H1 (cell line): ENCODE measurements around the gene ZNF672. TPM values are rescaled to one million over a fixed set of nuclear protein-coding genes. Genes with fewer than 3 reads are reported as not detected.
A peak's percentile ranks its signal among the peaks of the same experiment; 100 is the strongest.

Experiments
- CTCF ChIA-PET: fragments of 300-600 bp; sonication (Branson Sonifier 250); formaldehyde crosslinking; loops from one replicate; lab custom pipeline; 2021; ENCODE audit not compliant: partially characterized antibody; lab: Charles Lee
- POLR2A ChIA-PET: fragments of 300-600 bp; sonication (Branson Sonifier 250); formaldehyde crosslinking; loops from one replicate; lab custom pipeline; 2021; ENCODE audit warnings: inconsistent platforms; ENCODE audit not compliant: partially characterized antibody; lab: Charles Lee
- DNase-seq, 2 experiments: peaks; one replicate each; pipeline versions ENCODE4 v3.0.0 to v3.0.0-alpha.2; 2010 to 2022; ENCODE audit warnings: low spot score in 2 of 2, low read depth in 1 of 2, mixed read lengths in 1 of 2
- FAIRE-seq: peaks from 2 replicates; lab custom pipeline; 2011; peaks lifted over from hg19 to GRCh38; lab: Jason Lieb, UNC
- H2AFZ ChIP-seq: 2 replicates; pipeline ENCODE4 v1.8.1; 2012; ENCODE audit warnings: low read length, inconsistent platforms
- H2AK5ac ChIP-seq: 2 replicates; pipeline ENCODE4 v1.6.1; 2013; ENCODE audit warnings: low read depth, low read length
- H2BK120ac ChIP-seq: replicated peaks from 2 replicates; pipeline ENCODE3; 2013; ENCODE audit warnings: low read depth, low read length, inconsistent platforms
- H2BK12ac ChIP-seq: 2 replicates; pipeline ENCODE4 v1.6.1; 2013; ENCODE audit warnings: low read depth, low read length
- H2BK15ac ChIP-seq: 2 replicates; pipeline ENCODE4 v1.6.1; 2013; ENCODE audit warnings: low read length
- H2BK20ac ChIP-seq: 2 replicates; pipeline ENCODE4 v1.6.1; 2013; ENCODE audit warnings: low read length
- H2BK5ac ChIP-seq: 2 replicates; pipeline ENCODE4 v1.6.1; 2013; ENCODE audit warnings: low read depth, low read length
- H3K14ac ChIP-seq: 2 replicates; pipeline ENCODE4 v1.6.1; 2013; ENCODE audit warnings: inconsistent platforms; ENCODE audit not compliant: insufficient read length
- H3K18ac ChIP-seq: 2 replicates; pipeline ENCODE4 v1.6.1; 2013; ENCODE audit warnings: low read length; ENCODE audit errors: extremely low read depth
- H3K23ac ChIP-seq: 2 replicates; pipeline ENCODE4 v1.6.1; 2013; ENCODE audit warnings: inconsistent platforms; ENCODE audit not compliant: insufficient read length
- H3K23me2 ChIP-seq: 2 replicates; pipeline ENCODE4 v1.6.1; 2013; ENCODE audit warnings: low read depth, low read length
- H3K27ac ChIP-seq: 2 replicates; pipeline ENCODE4 v1.6.1; 2011; ENCODE audit warnings: low read depth, low read length, inconsistent platforms
- H3K27me3 ChIP-seq, 4 experiments: replicated peaks in 1 of 4; 1 replicate in 1 of 4; 2 replicates in 3 of 4; pipeline versions ENCODE4 v1.6.1 to v1.8.1; 2011 to 2013; ENCODE audit warnings: low read length in 3 of 4, mild to moderate bottlenecking in 3 of 4, inconsistent platforms in 2 of 4, mixed read lengths in 2 of 4, moderate library complexity in 1 of 4; ENCODE audit not compliant: control insufficient read depth in 3 of 4, insufficient read depth in 3 of 4; ENCODE audit errors: extremely low read depth in 1 of 4
- H3K36me3 ChIP-seq, 4 experiments: 2 replicates each; pipeline versions ENCODE4 v1.6.1 to v1.8.1; 2011 to 2013; ENCODE audit warnings: mild to moderate bottlenecking in 4 of 4, low read length in 3 of 4, moderate library complexity in 2 of 4, control low read depth in 1 of 4, inconsistent platforms in 1 of 4; ENCODE audit not compliant: insufficient read depth in 4 of 4, control insufficient read depth in 2 of 4
- H3K4ac ChIP-seq: replicated peaks from 2 replicates; pipeline ENCODE3; 2013; ENCODE audit warnings: low read length, low read depth, mixed read lengths, inconsistent platforms; ENCODE audit not compliant: insufficient read length
- H3K4me1 ChIP-seq, 4 experiments: replicated peaks in 1 of 4; 1 replicate in 1 of 4; 2 replicates in 3 of 4; pipeline versions ENCODE4 v1.6.1 to v1.8.1; 2011 to 2013; ENCODE audit warnings: low read length in 3 of 4, inconsistent platforms in 2 of 4, mixed read lengths in 1 of 4; ENCODE audit not compliant: insufficient read depth in 4 of 4, control insufficient read depth in 3 of 4
- H3K4me2 ChIP-seq, 2 experiments: 2 replicates each; pipeline versions ENCODE4 v1.6.1 to v1.8.1; 2011 to 2013; ENCODE audit warnings: low read depth in 2 of 2, low read length in 2 of 2, control low read depth in 1 of 2, inconsistent platforms in 1 of 2, mild to moderate bottlenecking in 1 of 2; ENCODE audit not compliant: insufficient read depth in 1 of 2
- H3K4me3 ChIP-seq, 4 experiments: fragments of 200-600, 300-600 bp in 1 of 4; sonication (generic), shearing (Covaris generic), sonication (Bioruptor Twin) in 1 of 4; 2 replicates each; pipeline versions ENCODE4 v1.5.1 to v1.8.1; 2011 to 2016; ENCODE audit warnings: low read length in 4 of 4, low read depth in 3 of 4, control low read depth in 2 of 4, inconsistent platforms in 2 of 4, mild to moderate bottlenecking in 2 of 4, mixed read lengths in 1 of 4, moderate library complexity in 1 of 4; ENCODE audit not compliant: insufficient read depth in 2 of 4; ENCODE audit errors: extremely low read depth in 1 of 4
- H3K56ac ChIP-seq: replicated peaks from 2 replicates; pipeline ENCODE3; 2013; ENCODE audit warnings: low read depth, mild to moderate bottlenecking, mixed read lengths, low read length, inconsistent platforms; ENCODE audit not compliant: insufficient read length
- H3K79me1 ChIP-seq: 2 replicates; pipeline ENCODE4 v1.6.1; 2013; ENCODE audit warnings: low read depth, low read length, control low read depth
- H3K79me2 ChIP-seq, 2 experiments: 2 replicates each; pipeline versions ENCODE4 v1.6.1 to v1.8.1; 2012 to 2013; ENCODE audit warnings: low read length in 2 of 2, mild to moderate bottlenecking in 2 of 2, inconsistent platforms in 1 of 2; ENCODE audit not compliant: insufficient read depth in 2 of 2, control insufficient read depth in 1 of 2
- H3K9ac ChIP-seq, 4 experiments: replicated peaks in 1 of 4; 1 replicate in 1 of 4; 2 replicates in 3 of 4; pipeline versions ENCODE4 v1.6.1 to v1.8.1; 2011 to 2013; ENCODE audit warnings: low read depth in 3 of 4, low read length in 3 of 4, control low read depth in 2 of 4, mild to moderate bottlenecking in 2 of 4, moderate library complexity in 2 of 4, inconsistent platforms in 1 of 4; ENCODE audit errors: extremely low read depth in 1 of 4
- H3K9me3 ChIP-seq, 2 experiments: 2 replicates each; pipeline versions ENCODE4 v1.6.1 to v1.8.1; 2012 to 2013; ENCODE audit warnings: mild to moderate bottlenecking in 2 of 2, moderate library complexity in 2 of 2, control low read depth in 1 of 2, inconsistent platforms in 1 of 2, low read depth in 1 of 2, low read length in 1 of 2, mixed read lengths in 1 of 2; ENCODE audit not compliant: insufficient read depth in 2 of 2
- H4K20me1 ChIP-seq, 2 experiments: replicated peaks in 1 of 2; 2 replicates each; pipeline versions ENCODE3 to v1.8.1; 2011 to 2013; ENCODE audit warnings: inconsistent platforms in 2 of 2, low read length in 2 of 2, mild to moderate bottlenecking in 1 of 2; ENCODE audit not compliant: insufficient read depth in 2 of 2, control insufficient read depth in 1 of 2
- H4K5ac ChIP-seq: 2 replicates; pipeline ENCODE4 v1.6.1; 2013; ENCODE audit warnings: low read length, low read depth, mixed read lengths, inconsistent platforms; ENCODE audit not compliant: insufficient read length
- H4K8ac ChIP-seq: 2 replicates; pipeline ENCODE4 v1.8.0; 2013; ENCODE audit warnings: mild to moderate bottlenecking, moderate library complexity, low read length, inconsistent platforms; ENCODE audit not compliant: insufficient read depth; ENCODE audit errors: extremely low read depth
- H4K91ac ChIP-seq: replicated peaks from 2 replicates; pipeline ENCODE3; 2013; ENCODE audit warnings: low read length, mixed read lengths, inconsistent platforms; ENCODE audit not compliant: insufficient read length
- CHD2 ChIP-seq: IDR thresholded peaks from 2 replicates; pipeline ENCODE4 v1.6.1; 2012; ENCODE audit warnings: low read length, improper control_type of control experiment
- CTCF ChIP-seq, 3 experiments: IDR thresholded peaks; 1 replicate in 2 of 3; 2 replicates in 1 of 3; pipeline versions ENCODE4 v1.5.1 to v1.6.1; 2011; ENCODE audit warnings: low read length in 3 of 3, mild to moderate bottlenecking in 3 of 3, inconsistent platforms in 2 of 3, low read depth in 1 of 3, moderate library complexity in 1 of 3; ENCODE audit not compliant: insufficient read depth in 1 of 3; ENCODE audit errors: control extremely low read depth in 1 of 3
- EZH2 ChIP-seq: fragments of 200-600 bp; sonication (generic); IDR thresholded peaks from 2 replicates; pipeline ENCODE4 v1.7.1; 2012; ENCODE audit warnings: low read depth, mild to moderate bottlenecking, moderate library complexity, low read length, inconsistent platforms; ENCODE audit not compliant: severe bottlenecking
- FOSL1 ChIP-seq: IDR thresholded peaks from 2 replicates; pipeline ENCODE4 v1.6.1; 2011; ENCODE audit warnings: mild to moderate bottlenecking, low read depth, low read length, moderate library complexity; ENCODE audit not compliant: insufficient read depth
- KDM4A ChIP-seq: IDR thresholded peaks from one replicate; pipeline ENCODE4 v1.7.1; 2012; ENCODE audit warnings: low read depth, mild to moderate bottlenecking, moderate library complexity, low read length, inconsistent platforms; ENCODE audit not compliant: severe bottlenecking
- KDM5A ChIP-seq: fragments of 200-600 bp; IDR thresholded peaks from 2 replicates; pipeline ENCODE4 v1.7.1; 2012; ENCODE audit warnings: mild to moderate bottlenecking, low read length, inconsistent platforms, mixed read lengths
- PHF8 ChIP-seq: fragments of 200-600 bp; sonication (generic); conservative IDR thresholded peaks from 2 replicates; pipeline ENCODE4 v1.7.1; 2012; ENCODE audit warnings: low read depth, mild to moderate bottlenecking, inconsistent platforms, low read length, moderate library complexity
- POLR2AphosphoS5 ChIP-seq: IDR thresholded peaks from 2 replicates; pipeline ENCODE4 v1.6.1; 2011; ENCODE audit warnings: low read depth, low read length
- TBP ChIP-seq: IDR thresholded peaks from 2 replicates; pipeline ENCODE4 v1.6.1; 2011; ENCODE audit warnings: low read depth, low read length, improper control_type of control experiment
- TEAD4 ChIP-seq: IDR thresholded peaks from 2 replicates; pipeline ENCODE4 v1.6.1; 2012; ENCODE audit warnings: low read depth, low read length, inconsistent platforms, mixed read lengths
- WGBS, 2 experiments: shearing (Covaris generic) in 1 of 2; methylation state at CpG; one replicate each; pipeline versions ENCODE4 v1.1.6 to v1.1.7; 2013 to 2015; ENCODE audit warnings: low lambda C conversion rate in 2 of 2, mixed read lengths in 2 of 2, inconsistent platforms in 1 of 2, low coverage in 1 of 2, missing lambda C conversion rate in 1 of 2; ENCODE audit not compliant: insufficient replicate concordance in 2 of 2, insufficient coverage in 1 of 2, insufficient read length in 1 of 2; ENCODE audit errors: extremely low coverage in 1 of 2, missing lambda C conversion rate in 1 of 2; 5-methylcytosine and 5-hydroxymethylcytosine counted together
- polyA plus RNA-seq, 7 experiments: library from polyadenylated mRNA; depleted of rRNA in 3 of 7; stranded (reverse) in 5 of 7; unstranded in 2 of 7; fragments of >200 nt in 5 of 7; fragments of 200-250 nt in 2 of 7; gene quantifications; 1 replicate in 5 of 7; 2 replicates in 1 of 7; 4 replicates in 1 of 7; pipeline versions ENCODE4 v1.2.1 to v1.2.3, GENCODE V29; 2011 to 2013; ENCODE audit warnings: missing spikeins in 2 of 7, mixed read lengths in 2 of 7
- total RNA-seq: library from RNA; stranded (reverse); fragmentation: NEBNext Ultra II Directional; extraction: Animal tissue kit (Norgen Biotek cat#: 25700); gene quantifications from 2 replicates; pipeline ENCODE4 v1.2.1, GENCODE V29; 2021

ZNF672 gene
- total and polyA plus RNA-seq, 2 of the 8 experiments (the other 6 are each of a cell fraction or from before 2014, with no cell fraction given) = 30.7 to 40.4 TPM

GRCh38 chr1:248825573-248825908, 12.5 kb upstream of the ZNF672 start:
- Histone ChIP-seq H2BK120ac (no peak overlapping the region), H4K5ac (peak overlapping the region; percentile 78), H2BK5ac (peak overlapping the region; percentile 44; the same call in 1 of the 2 replicates), H3K4me3 (peak overlapping the region; percentile 88 to 98 (median 94)), H2AK5ac (no peak overlapping the region), H4K20me1 (peaks cover 0 to 5% of the 10 kb centered on the region in 2 experiments), H3K4me2 (peak overlapping the region; percentile 80 to 81), H2BK20ac (no peak overlapping the region), H3K9ac (peak overlapping the region in 3 of 4 experiments; percentile 84 to 99 (median 92); a peak in 6 of 7 replicates), H3K27me3 (no peaks in the 10 kb centered on the region), H2BK15ac (no peak overlapping the region), H3K18ac (peak overlapping the region; percentile 75; the same call in 1 of the 2 replicates), H4K91ac (peak overlapping the region; percentile 52), H2AFZ (peak overlapping the region; percentile 90), H3K4me1 (peaks cover 0 to 5% (median 1%) of the 10 kb centered on the region in 4 experiments; a peak in 5 of 7 replicates), H3K23ac (no peak overlapping the region), H3K4ac (no peak overlapping the region), H4K8ac (peak overlapping the region; percentile 95), H3K23me2 (peaks cover 10% of the 10 kb centered on the region), H3K9me3 (no peaks in the 10 kb centered on the region; a peak in 1 of 4 replicates), H3K79me2 (peaks cover 0 to 49% of the 10 kb centered on the region in 2 experiments; a peak in 3 of 4 replicates), H3K36me3 (peaks cover 0 to 17% (median 9%) of the 10 kb centered on the region in 4 experiments; a peak in 6 of 8 replicates), H3K14ac (no peak overlapping the region), H3K27ac (peak overlapping the region; percentile 98), H2BK12ac (no peak overlapping the region; the same call in 1 of the 2 replicates), H3K79me1 (peaks cover 9% of the 10 kb centered on the region), H3K56ac (peak overlapping the region; percentile 42)
- POLR2A ChIA-PET = interaction anchor here (0.9 to 6.0 kb wide), 9 partner anchors 12 to 81 kb away, joined by 3 to 69 read pairs (median 8); partner anchors contain the start of genes PGBD2, ZNF672 and ZNF692
- FAIRE-seq (no peak), DNase-seq (peak in 1 of 2 experiments; percentile 60)
- CTCF ChIA-PET = interaction anchor here (0.6 to 3.8 kb wide), 7 partner anchors 12 to 77 kb away, joined by 3 to 20 read pairs (median 8); partner anchors contain the start of genes ZNF672 and ZNF692
- WGBS, 2 experiments = 3% methylated on average over 12 of the region's 18 CpGs; no CpG with 5 or more reads in 1 of the 2 experiments
- TF ChIP-seq KDM5A (no peak), CHD2 (0 out of 2 replicates have a peak, but pooled peaks have one; percentile 24), PHF8 (peak; percentile 71), CTCF (IDR thresholded peaks at IDR 0.05; ENCODE audit: control extremely low read depth in 1 of 3, insufficient read depth in 1 of 3, low read depth in 1 of 3, low read length in 3 of 3) (no peak), KDM4A (no peak), FOSL1 (no peak), TEAD4 (no peak), EZH2 (no peak), TBP (0 out of 2 replicates have a peak, but pooled peaks have one; percentile 2), POLR2AphosphoS5 (0 out of 2 replicates have a peak, but pooled peaks have one; percentile 9)
